SKM-1 (cell line): ENCODE results near the gene ZNF587.
"Not testable (repeated sequence)": the region's sequence is repeated elsewhere in the genome, so short reads cannot be mapped to it uniquely, and the experiment has no call there.

Source experiments
- DNase-seq: peaks from one replicate; lab custom pipeline; 2025; ENCODE audit not compliant: unreplicated experiment; lab: John Stamatoyannopoulos, UW

The ZNF587 gene

GRCh38 chr19:57849666-57850473 lies at the start of gene ZNF587:
Gene ZNF587 (plus strand): TSS chr19:57849859. CDS start chr19:57850039, 180 bp downstream.
- DNase-seq = peak; percentile 1

GRCh38 chr19:57800696-57801095 lies 49.0 kb upstream of the ZNF587 start:
- no peak for DNase-seq

- DNase-seq = no peak
Measured at GRCh38 chr19:57802269-57802668, 47.4 kb upstream of the ZNF587 start.

GRCh38 chr19:57803265-57803593 lies 46.4 kb upstream of the ZNF587 start:
- no peak for DNase-seq

GRCh38 chr19:57803594-57804325 lies 45.9 kb upstream of the ZNF587 start:
- no peak for DNase-seq

- DNase-seq = no peak
Measured at GRCh38 chr19:57807541-57807940, 42.1 kb upstream of the ZNF587 start.

- DNase-seq = not testable (repeated sequence)
Measured at GRCh38 chr19:57810410-57811295, 39.0 kb upstream of the ZNF587 start.

GRCh38 chr19:57812226-57812625 lies 37.4 kb upstream of the ZNF587 start:
- DNase-seq = no peak

- DNase-seq = not testable (repeated sequence)
Measured at GRCh38 chr19:57812975-57813820, 36.5 kb upstream of the ZNF587 start.

GRCh38 chr19:57813919-57814504 lies 35.6 kb upstream of the ZNF587 start:
- no peak for DNase-seq

GRCh38 chr19:57814505-57815246 lies 35.0 kb upstream of the ZNF587 start, which contains the start of gene ZNF552:
Gene ZNF552 (minus strand): TSS chr19:57814913. CDS start chr19:57814743, 170 bp downstream.
- peak; percentile 39 for DNase-seq

- DNase-seq = no peak
Measured at GRCh38 chr19:57815247-57816075, 34.2 kb upstream of the ZNF587 start.

GRCh38 chr19:57816652-57817051 lies 33.0 kb upstream of the ZNF587 start:
- DNase-seq = no peak

- DNase-seq = no peak
Measured at GRCh38 chr19:57817976-57818375, 31.7 kb upstream of the ZNF587 start.

GRCh38 chr19:57818378-57818777 lies 31.3 kb upstream of the ZNF587 start:
- DNase-seq = no peak

- DNase-seq = peak; percentile 31
Measured at GRCh38 chr19:57819475-57820148, 30.0 kb upstream of the ZNF587 start.

- no peak for DNase-seq
Measured at GRCh38 chr19:57820599-57820998, 29.1 kb upstream of the ZNF587 start.

GRCh38 chr19:57821095-57821494 lies 28.6 kb upstream of the ZNF587 start:
- not testable (repeated sequence) for DNase-seq
